GM18868 (cell line): ENCODE measurements around the gene MATN4.

ENCODE experiments used
- ATAC-seq: cut with Tn5 transposase; IDR thresholded peaks from one replicate; pipeline ENCODE4 v1.9.1; 2021; ENCODE audit warnings: mild to moderate bottlenecking, moderate library complexity; ENCODE audit not compliant: unreplicated experiment

The MATN4 gene

DNA sequence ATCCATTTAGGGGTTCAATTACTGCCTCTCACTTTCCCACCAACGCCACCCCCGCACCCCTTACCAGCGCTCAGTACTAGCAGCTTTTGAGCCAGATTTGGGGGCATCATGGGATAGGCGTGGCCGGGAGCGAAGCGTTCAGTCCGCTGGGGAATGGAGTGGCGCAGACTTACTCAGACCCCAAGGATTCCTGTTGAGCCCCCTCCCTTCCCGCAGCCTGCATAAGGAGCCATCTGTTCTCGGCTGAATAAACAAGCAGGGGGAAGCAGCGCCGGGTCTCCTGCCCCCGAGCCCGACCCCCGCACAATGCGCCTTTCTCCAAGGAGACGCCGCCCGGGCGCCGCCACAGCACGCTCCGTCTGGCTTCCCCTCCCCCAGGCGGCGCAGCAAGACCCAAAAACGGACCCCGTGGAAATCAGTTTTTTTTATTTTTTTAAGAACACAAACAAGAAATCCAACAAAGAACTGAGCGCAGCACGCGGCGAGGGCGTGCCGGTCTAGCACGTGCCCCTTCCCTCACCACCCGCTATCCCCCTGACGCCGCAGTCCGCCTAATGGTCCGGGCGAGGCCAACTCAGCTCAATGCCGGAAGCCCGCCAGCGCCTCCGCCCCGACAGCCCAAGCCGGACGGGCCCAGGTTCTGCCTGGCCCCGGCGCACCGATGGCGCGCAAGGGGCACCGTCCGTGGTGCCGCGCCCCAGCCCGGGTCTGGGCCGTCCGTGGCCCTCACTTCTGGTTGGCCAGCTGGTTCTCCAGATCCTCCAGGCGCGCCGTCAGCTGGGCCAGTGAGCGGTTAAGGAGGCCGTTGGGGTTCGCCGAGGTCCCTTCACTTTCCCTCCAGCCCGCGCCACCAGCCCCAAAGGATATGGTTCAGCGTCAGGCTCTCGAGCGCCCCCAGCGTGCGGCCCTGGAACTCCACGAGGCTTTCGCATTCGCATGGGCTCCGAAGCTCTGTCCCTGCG, 14.8 kb downstream of the MATN4 start:
- ATAC-seq: peak; percentile 39

DNA sequence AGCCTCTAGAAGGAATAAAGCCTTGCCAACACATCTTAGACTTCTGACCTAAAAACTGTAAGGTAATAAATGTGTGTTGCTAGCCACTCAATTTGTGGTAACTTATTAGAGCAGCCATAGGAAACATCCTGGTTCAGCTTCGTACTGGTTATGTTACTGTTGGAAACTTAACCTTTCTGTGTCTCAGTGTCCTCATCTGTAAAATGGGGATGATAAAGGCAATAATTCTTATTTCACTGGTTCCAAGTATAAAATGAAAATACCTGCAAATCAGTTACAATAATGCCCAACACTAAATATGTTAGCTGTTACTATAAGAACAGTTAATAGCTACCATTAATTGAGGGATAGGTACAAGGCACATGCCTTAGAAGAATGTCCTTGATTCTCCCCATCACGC, 15.8 kb downstream of the MATN4 start:
- no peak for ATAC-seq

DNA sequence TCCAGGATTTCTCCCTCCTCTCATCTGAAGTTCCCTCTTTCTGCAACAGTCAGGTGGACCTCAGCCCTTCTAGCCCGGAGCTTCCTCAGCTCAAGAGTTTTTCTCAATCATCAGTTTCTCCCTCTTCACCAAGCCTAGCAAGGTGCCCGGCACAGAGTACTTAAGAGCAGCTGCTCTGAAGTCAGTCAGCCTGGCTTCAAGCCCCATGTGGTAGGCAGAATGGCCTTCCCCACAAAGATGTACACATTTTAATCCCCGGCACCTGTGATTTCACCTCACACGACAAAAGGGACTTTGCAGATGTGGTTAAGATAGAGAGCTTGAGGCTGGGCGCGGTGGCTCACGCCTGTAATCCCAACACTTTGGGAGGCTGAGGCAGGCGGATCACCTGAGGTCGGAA, 16.6 kb downstream of the MATN4 start:
- ATAC-seq: no peak

DNA sequence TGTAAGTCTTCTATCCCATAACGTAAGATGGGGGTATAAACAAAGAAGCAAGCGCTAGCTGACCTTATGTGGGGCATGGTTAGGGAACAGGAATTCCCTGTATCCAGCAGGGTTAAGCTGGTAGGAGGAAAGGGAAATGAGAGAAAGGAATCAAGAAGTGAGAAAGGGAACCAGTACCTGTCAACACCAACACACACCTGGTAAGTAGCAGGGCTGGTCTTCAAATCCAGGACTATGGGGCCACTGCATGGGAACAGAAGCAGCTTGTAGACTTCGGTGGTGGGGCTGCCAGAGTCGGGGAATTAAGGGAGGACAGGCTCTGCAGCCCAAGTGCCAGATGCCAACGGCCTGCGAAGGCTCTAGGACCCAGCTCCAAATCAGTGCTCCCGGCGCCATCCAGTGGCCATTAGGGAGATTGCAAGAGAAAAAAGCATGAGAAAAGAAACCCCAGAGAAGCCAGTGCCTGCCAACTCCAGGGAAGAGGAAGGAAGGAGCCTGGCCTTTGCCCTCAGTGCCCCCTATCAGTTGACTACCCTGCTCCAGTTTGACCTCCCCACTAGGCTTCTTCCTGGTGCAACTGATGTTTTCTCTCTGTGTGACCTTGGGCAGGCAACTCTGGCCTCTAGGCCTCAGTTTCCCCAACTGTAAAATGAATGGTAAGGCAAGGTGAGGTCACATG, 17.3 kb downstream of the MATN4 start:
- ATAC-seq: no peak

DNA sequence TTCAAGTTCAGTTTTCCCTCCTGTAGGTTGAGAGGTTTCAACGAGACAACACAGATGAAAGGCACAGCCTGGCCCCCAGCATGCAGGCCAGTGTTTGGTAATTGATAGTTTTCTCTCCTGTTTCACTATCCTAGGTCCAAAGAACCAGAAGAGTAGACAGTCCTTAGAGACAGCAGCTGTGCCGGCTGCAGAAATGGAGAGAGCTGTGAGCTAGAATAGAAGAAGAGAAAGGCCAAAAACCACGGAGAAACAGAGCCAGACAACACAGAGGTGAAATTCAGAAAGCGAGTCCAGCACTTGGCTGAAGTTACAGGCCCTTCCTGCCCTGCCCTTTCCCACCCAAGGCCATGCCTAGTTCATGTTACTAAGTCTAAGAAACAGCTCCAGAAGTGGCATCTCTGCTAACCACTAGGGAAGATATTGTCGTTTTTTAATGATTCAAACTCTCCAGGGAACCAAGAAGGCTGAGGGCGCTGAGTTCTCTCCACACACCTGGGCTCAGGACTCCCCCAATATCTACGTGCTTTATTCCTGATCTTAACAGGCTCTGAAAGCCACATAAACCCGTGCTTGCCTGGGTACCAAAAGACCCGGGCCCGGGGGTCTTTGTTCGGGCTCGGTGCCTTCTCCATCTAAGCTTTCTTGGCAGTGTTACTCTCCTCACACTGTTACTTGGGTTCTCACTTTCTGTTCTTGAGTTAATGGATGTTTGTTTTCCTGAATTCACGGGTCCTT, 18.0 kb downstream of the MATN4 start:
- ATAC-seq: no peak

DNA sequence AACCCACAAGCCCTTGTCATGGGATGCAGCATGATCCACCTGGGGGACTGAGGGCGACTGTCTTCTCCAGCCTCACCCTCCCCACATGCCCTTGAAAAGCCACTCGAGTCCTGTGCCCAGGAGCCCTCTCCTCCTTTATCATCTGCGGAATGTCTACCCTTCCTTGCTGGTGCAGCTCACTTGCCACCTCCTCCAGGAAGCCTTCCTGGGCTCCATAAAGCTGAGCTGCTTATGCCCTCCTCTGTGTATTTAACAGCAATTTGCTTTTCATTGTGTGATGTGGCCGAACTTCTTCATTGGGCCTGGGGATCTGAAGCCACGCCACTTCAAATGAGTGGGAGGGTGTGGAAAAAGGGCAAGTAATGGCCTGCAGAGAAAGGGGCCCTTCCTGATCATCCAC, 19.2 kb downstream of the MATN4 start:
- no peak for ATAC-seq

DNA sequence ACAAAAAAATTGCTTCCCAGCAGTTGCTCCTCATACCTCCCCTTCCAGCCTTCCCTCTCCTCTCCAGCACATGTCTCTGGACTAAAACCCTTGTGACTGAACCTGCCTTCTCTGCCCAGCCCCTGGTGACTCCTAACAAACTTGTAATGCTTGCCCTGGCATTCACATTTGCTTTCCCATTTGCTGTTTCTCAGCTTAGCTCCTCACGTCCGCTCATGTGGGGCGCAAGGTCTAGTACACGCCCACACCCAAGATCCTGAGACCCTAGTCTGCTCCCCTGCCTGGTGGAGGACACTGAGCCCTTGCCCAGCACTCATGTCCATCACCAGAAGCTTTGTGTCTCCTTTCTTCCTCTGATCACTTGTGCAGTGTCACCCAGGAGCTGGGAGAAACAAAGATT, 19.7 kb downstream of the MATN4 start:
- ATAC-seq: no peak

DNA sequence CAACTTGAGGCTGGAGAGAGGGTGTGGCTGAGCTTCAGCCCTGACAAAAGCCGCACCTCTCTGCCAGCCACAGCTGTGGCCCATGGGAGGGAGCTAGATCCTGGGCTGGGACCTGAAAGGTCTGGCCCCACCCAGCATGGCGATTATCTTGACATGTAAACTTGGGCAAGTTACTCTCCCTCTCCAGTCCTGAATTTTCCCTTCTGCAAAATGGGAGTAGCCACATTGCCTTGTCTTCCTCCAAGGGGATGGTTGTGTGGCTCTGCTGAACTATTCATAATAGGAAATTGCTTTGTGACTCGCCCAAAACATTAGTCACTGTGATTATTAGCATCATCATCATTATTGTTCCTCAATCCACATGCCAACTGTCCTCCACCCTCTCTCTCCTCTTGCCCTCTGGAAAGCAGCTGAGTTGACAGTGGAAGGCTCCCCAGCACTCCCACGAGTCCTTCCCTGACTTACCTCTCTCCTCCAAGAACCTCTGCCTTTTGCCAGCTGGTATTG, 24.5 kb downstream of the MATN4 start:
- ATAC-seq: no peak

DNA sequence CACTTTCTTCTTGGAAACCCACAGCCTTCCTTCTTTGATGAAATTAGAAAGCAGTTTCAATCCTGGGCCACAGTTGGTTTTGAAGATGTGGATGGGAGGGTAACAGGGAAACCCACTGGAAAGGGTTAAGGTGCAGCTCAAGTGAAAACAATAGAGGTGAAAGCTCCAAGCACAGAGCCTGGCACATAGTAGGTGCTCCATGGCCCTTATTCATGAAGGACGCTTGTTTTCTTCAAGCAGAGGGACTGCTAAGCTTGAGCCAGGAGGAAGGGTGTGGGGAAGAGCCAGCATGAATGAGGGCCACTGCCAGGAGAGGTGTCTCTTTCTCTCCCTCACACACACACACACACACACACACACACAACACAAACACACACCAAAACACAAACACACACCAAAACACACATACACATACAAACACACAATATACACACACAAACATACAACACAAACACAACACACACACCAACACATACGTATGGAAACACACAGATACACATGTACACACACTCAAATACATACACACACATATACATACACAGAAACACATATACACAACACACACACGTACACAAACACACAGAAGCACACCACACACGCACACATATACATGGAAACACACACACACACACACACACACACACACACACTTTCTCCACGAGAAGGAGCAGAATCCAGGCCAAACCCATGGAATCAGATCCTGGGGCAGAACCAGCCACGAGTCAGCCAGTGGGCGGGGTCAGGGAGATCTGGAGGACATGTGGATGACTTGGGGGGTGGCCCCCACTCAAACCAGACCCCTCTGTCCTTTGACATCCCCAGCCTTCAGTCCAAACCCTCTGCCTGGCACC, 25.2 kb downstream of the MATN4 start:
- no peak for ATAC-seq

DNA sequence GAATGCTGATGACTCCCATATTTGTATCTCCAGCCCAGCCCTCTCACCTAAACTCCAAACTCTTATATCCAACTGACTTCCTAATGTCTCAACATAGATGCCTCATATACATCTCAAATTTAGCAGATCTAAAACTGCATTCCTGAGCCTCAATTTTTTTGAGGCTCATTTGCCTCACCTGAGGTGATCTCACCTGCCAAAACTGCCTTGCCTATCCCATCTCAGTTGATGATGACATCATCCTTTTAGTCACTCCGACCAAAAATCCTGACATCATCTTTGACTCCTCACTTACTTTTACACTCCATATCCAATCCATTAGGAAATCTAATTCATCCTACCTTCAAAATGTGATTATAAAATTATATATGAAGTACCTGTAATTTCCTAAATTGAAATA, 28.1 kb downstream of the MATN4 start:
- no peak for ATAC-seq

DNA sequence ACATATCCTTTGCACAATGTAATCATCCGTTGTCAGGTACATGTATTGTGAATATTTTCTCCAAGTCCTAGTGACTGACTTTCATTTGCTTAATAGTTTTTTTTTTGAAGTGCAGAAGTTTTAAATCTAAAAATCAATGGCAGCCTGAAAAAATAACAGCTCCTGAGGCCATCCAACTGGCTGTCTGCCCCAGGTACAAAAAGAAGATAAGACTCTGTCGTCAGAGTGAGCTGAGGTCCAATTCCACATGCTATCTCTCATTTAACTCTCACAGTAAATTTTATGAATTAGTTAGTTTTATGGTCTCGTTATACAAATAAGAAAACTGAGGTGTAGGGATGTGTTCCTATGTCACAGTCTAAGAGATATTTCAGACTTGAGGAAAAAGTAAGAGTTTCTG, 32.8 kb downstream of the MATN4 start:
- ATAC-seq: no peak

DNA sequence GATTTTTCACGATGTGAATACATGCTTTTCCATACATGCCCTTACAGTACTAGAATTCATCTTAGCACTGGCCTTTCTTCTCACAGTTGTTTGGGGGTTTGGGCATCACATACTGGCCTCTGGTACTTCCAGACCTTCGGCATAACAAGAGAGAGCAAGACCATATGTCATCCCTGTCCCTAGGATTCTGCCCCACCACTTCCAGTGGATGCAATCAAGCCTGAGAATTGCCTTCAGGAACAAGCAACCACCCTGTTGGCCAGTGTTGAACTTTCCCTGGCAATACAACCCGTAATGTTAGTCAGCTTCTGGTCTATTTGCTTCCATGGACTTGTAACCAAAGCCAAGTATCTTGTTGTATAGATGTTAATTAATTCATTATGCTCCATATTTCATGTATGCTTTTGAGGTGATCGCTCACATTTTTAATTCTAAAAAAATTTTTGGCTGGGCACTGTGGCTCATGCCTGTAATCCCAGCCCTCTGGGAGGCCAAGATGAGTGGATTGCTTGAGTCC, 38.3 kb downstream of the MATN4 start:
- ATAC-seq: no peak

DNA sequence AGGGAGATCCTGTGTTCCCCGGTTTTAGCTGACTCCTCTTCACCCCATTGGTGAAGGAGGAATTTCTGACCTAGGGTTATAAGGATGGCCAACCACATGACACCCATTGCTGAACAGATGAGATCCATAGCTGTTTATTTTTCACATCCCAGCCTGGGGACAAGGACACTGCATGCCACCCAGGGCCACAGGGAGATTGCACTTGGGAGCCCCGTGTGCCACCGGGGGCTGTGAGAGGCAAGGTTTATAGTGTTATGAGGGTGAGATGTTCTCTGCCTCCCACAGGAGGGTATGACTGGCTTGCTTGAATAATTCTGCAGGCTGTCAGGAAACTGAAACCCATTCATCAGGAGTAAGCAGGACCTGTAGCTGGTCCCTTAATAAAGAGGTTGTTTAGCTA, 39.0 kb downstream of the MATN4 start:
- ATAC-seq: no peak

DNA sequence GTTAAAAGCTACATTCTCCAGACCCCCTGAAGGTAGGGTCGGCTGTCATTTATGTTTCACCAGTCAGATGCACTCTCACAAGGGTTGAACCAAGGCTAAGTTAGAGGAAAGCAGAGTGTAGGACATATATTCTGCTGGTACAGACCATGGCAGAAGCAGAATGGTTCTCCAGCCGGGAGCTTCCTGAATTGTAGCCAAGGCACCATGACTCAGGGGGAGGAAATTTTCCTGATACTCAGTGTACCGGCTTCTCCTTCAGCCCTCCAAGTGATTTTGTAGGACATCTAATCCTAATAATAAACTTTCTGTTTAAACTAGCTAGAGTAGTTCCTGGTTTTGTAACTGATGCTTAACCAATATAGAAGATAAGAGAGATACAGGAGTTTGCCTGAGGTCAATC, 39.6 kb downstream of the MATN4 start:
- ATAC-seq: no peak

DNA sequence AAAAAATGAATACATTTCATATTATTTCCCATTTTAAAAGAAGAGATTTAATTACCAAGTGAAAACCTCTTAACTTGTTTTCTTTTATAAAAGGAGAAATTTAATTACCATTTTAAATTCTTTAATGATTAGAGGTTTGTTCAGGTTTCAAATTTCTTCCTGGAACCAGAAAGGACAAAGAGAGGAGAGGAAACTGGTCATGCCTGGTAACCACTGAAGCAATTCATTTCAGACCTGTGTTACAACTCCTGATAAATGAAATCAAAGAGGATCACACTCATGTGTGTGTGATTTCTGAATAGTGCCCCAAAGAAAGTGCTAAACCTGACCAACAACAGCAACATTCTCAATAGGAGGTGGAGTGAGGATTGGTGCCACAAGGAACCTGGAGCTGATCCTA, 41.1 kb downstream of the MATN4 start:
- no peak for ATAC-seq

DNA sequence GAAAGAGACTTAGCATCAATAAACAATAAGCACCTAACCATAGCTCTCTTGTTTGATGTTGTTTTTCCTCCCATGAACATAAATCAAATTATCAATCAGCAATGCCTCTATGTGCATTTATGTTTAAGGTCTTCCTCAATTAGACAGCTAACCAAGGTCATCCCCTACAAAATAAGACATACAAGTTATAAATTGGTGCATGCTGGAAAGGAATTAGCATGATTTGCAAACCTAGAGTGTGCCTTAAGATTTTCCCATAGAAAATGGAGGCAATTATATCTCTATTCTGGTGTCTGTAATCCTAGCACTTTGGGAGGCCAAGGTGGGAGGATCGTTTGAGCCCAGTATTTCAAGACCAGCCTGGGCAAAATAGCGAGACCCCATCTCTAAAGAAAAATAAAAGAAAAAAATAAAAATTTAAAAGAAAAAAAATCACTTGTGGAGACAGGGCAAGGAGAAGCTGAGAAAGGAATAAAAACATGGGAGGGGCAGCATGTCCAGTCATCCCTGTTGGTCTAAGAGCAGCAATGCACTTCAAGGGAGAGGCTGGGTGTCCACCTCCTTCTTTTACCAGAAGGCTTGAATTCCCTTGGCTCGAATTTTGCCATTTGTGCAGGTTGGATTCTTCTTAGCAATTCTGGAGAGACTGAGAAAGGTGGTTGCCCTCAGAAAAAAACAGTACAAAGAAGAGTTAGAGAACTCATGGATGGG, 44.4 kb downstream of the MATN4 start:
- ATAC-seq: no peak

DNA sequence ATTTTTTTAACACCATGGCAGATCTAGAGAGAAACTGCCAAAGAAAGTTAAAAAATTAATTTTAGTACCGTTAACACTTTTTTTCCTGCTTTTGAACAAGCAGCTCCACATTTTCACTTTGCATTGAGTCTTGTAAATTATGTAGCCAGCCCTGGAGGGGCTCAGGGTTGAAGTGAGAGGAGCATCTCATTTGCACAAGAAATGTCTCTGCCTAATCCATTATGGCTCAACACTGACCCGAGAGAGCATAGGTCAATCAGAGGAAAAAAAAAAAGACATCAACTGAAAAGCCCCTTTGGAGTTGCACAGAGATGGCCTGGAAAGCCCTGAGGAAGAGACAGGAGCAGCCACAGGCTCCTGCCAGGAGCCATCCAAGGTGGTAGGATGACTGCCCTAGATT, 49.4 kb downstream of the MATN4 start:
- ATAC-seq: no peak

DNA sequence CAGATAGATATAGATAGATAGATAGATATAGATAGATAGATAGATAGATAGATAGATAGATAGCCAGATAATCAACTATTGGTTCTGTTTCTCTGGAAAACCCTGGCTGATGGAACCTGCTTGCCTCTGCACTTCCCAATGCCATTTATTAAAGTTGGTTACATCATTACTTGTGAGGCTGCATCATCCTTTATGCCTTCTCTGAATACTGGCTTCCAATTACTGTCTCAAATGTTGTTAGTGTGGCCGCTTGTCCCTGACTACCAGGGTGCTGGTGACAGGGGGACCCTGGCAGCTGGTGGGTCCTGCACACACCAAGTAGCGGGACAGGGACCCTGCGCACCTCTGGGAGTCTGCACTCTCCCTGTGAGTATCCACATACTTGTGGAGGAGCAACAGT, 49.8 kb downstream of the MATN4 start:
- no peak for ATAC-seq

DNA sequence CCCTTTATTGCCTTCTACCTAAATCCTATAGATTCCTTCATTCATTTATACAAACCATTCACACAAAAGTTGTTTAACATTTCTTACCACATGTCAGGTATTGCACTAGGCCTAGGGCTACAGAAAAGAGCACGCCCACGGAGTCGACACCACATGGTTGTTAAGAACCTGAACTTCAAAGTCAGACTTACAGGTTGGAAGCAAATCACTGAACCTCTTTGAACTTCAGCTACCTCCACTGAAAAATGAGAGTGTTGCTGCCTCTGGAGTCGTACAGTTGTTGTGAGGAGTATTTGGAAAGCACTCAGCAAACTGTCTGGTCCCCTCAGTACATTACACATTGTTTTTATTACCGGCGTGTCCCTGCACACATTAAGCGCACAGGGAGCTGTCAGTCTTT, 50.4 kb downstream of the MATN4 start:
- no peak for ATAC-seq

DNA sequence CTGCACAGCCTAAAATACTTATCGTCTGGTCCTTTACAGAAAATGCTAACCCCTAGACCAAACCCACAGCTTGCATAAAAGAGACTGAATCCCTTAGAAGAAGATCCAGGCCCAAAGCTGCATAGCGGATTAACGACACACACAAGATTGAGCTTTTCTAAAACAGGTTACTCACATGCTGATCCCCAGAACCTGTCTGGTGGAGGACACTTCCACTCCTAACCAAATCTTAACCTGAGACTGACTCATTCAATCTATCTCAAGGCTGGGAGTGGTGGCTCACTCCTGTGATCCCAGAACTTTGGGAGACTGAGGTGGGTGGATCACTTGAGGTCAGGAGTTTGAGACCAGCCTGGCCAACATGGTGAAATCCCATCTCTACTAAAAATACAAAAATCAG, 50.9 kb downstream of the MATN4 start:
- no peak for ATAC-seq
